Coronary artery (tissue), 2 donors: ENCODE measurements around the gene ZFYVE1.
"Not testable (repeated sequence)": the region's sequence is repeated elsewhere in the genome, so short reads cannot be mapped to it uniquely, and the experiment has no call there.

Experiments
- DNase-seq: peaks from one replicate; pipeline ENCODE4 v3.0.0-alpha.2; 2017; ENCODE audit warnings: low spot score
- H3K27ac ChIP-seq, 2 donors: fragments of 200-600 bp; sonication (generic); one replicate each; pipeline ENCODE4 v1.5.1; 2016 to 2019
- H3K4me3 ChIP-seq: fragments of 200-600 bp; sonication (generic); 2 replicates; pipeline ENCODE4 v1.5.1; 2016; ENCODE audit warnings: mild to moderate bottlenecking, moderate library complexity
- CTCF ChIP-seq: fragments of 200-600 bp; sonication (generic); IDR thresholded peaks from one replicate; pipeline ENCODE4 v1.5.1; 2019; ENCODE audit warnings: antibody characterized with exemption

ZFYVE1 gene

GRCh38 chr14:73049428-73049827 lies 22.5 kb upstream of the ZFYVE1 start:
- DNase-seq, result no peak
- TF ChIP-seq CTCF, result no peak
- Histone ChIP-seq H3K4me3 (no peak overlapping the region), H3K27ac (no peak overlapping the region)

GRCh38 chr14:73047808-73048207 lies 20.9 kb upstream of the ZFYVE1 start:
- no peak for DNase-seq
- Histone ChIP-seq H3K4me3 (no peak overlapping the region), H3K27ac (no peak overlapping the region)
- TF ChIP-seq CTCF, result no peak

GRCh38 chr14:73036706-73037450 lies 10.0 kb upstream of the ZFYVE1 start:
- not testable (repeated sequence) for H3K27ac ChIP-seq, DNase-seq, H3K4me3 ChIP-seq

- no peak overlapping the region for H3K4me3 ChIP-seq
- H3K27ac ChIP-seq, result no peak overlapping the region
- no peak for TF ChIP-seq CTCF
- DNase-seq, result no peak
Measured at GRCh38 chr14:73027984-73028383, 1.1 kb upstream of the ZFYVE1 start.

GRCh38 chr14:73027546-73027945 lies 640 bp upstream of the ZFYVE1 start:
- Histone ChIP-seq H3K27ac (no peak overlapping the region), H3K4me3 (peak overlapping the region; percentile 85)
- no peak for DNase-seq
- no peak for TF ChIP-seq CTCF

GRCh38 chr14:73026243-73026844 lies 562 bp downstream of the ZFYVE1 start:
- Histone ChIP-seq H3K4me3 (peak overlapping the region; percentile 85), H3K27ac (peak overlapping the region; percentile 82 to 90)
- DNase-seq, result no peak
- no peak for TF ChIP-seq CTCF

GRCh38 chr14:73025544-73025943 lies 1.4 kb downstream of the ZFYVE1 start:
- Histone ChIP-seq H3K4me3 (peak overlapping the region; percentile 85), H3K27ac (no peak overlapping the region)
- no peak for DNase-seq
- TF ChIP-seq CTCF, result no peak
